ENCODE measurements around the gene FBXL19.

FBXL19 gene

GRCh38 chr16:30946671-30947540 lies 23.5 kb downstream of the FBXL19 start:
- TF ChIP-seq CTCF (conservative IDR thresholded peaks at IDR 0.05) (no peak), ZFX (IDR thresholded peaks at IDR 0.05) (no peak)
- no peak overlapping the region for H3K27ac ChIP-seq

- H3K27ac ChIP-seq, result no peak overlapping the region
- no peak for TF ChIP-seq ZFX (IDR thresholded peaks at IDR 0.05)
Observed at GRCh38 chr16:30947541-30947858, 24.1 kb downstream of the FBXL19 start.

GRCh38 chr16:30947859-30948666 lies 24.7 kb downstream of the FBXL19 start:
- TF ChIP-seq ZFX (IDR thresholded peaks at IDR 0.05), result no peak
- TF ChIP-seq CTCF (conservative IDR thresholded peaks at IDR 0.05), result no peak
- H3K27ac ChIP-seq, result peak overlapping the region; percentile 74; the same call in 1 of the 2 replicates

- TF ChIP-seq CTCF (conservative IDR thresholded peaks at IDR 0.05), result no peak
- TF ChIP-seq ZFX (IDR thresholded peaks at IDR 0.05), result no peak; the same call in 1 of the 2 replicates
- H3K27ac ChIP-seq, result peak within 1 kb of the TSS; percentile 74
Observed at GRCh38 chr16:30948667-30949649, 25.6 kb downstream of the FBXL19 start, which contains the start of gene ORAI3. Gene ORAI3 (plus strand): TSS chr16:30949068. CDS start chr16:30949290, 222 bp downstream.

GRCh38 chr16:30949650-30950515 lies 26.5 kb downstream of the FBXL19 start:
- TF ChIP-seq CTCF (conservative IDR thresholded peaks at IDR 0.05), result no peak
- TF ChIP-seq ZFX (IDR thresholded peaks at IDR 0.05), result no peak
- peak overlapping the region; percentile 74 for H3K27ac ChIP-seq

- H3K27ac ChIP-seq, result peak overlapping the region; percentile 61; the same call in 1 of the 2 replicates
- TF ChIP-seq CTCF (conservative IDR thresholded peaks at IDR 0.05), result no peak
- TF ChIP-seq ZFX (IDR thresholded peaks at IDR 0.05), result no peak
Observed at GRCh38 chr16:30950516-30951065, 27.2 kb downstream of the FBXL19 start.
